Pulmonary artery endothelial cell (primary cell): ENCODE measurements around the gene FICD. TPM values are rescaled to one million over a fixed set of nuclear protein-coding genes. Genes with fewer than 3 reads are reported as not detected.
"Not testable (repeated sequence)": the region's sequence is repeated elsewhere in the genome, so short reads cannot be mapped to it uniquely, and the experiment has no call there.

Experiments
- DNase-seq: peaks from one replicate; pipeline ENCODE4 v3.0.0-alpha.2; 2011; ENCODE audit warnings: low read depth, low spot score
- total RNA-seq: library from RNA; depleted of rRNA; stranded (reverse); fragments of >200 nt; gene quantifications from 2 replicates; pipeline ENCODE4 v1.2.3, GENCODE V29; 2014

Gene FICD
- total RNA-seq, 1 donor from 2014 or later, result 8.2 TPM

- DNase-seq, result no peak
Observed at GRCh38 chr12:108531929-108532848, 17.1 kb downstream of the FICD start.

- DNase-seq, result no peak
Observed at GRCh38 chr12:108538146-108538545, 23.1 kb downstream of the FICD start.

- DNase-seq, result no peak
Observed at GRCh38 chr12:108538616-108539195, 23.6 kb downstream of the FICD start.

- DNase-seq, result no peak
Observed at GRCh38 chr12:108542320-108542719, 27.2 kb downstream of the FICD start.

- DNase-seq, result no peak
Observed at GRCh38 chr12:108543652-108544051, 28.6 kb downstream of the FICD start.

GRCh38 chr12:108547686-108548085 lies 32.6 kb downstream of the FICD start:
- no peak for DNase-seq

GRCh38 chr12:108548954-108549521 lies 34.0 kb downstream of the FICD start:
- no peak for DNase-seq

- no peak for DNase-seq
Observed at GRCh38 chr12:108551535-108551934, 36.5 kb downstream of the FICD start.

GRCh38 chr12:108553799-108554198 lies 38.7 kb downstream of the FICD start:
- no peak for DNase-seq

GRCh38 chr12:108555383-108555782 lies 40.3 kb downstream of the FICD start:
- not testable (repeated sequence) for DNase-seq

GRCh38 chr12:108559007-108559655 lies 44.1 kb downstream of the FICD start:
- DNase-seq, result no peak

- DNase-seq, result no peak
Observed at GRCh38 chr12:108559748-108560147, 44.7 kb downstream of the FICD start.

- no peak for DNase-seq
Observed at GRCh38 chr12:108560321-108560721, 45.2 kb downstream of the FICD start.

- DNase-seq, result peak; percentile 55
Observed at GRCh38 chr12:108560752-108561719, 46.0 kb downstream of the FICD start, which contains the start of gene SART3. TSS of gene SART3 (minus strand) at chr12:108561173. CDS start at chr12:108561154, 19 bp downstream.

GRCh38 chr12:108561852-108562347 lies 46.8 kb downstream of the FICD start:
- DNase-seq, result no peak

GRCh38 chr12:108562348-108563135 lies 47.5 kb downstream of the FICD start, which contains the start of gene ISCU:
TSS of gene ISCU (plus strand) at chr12:108562596. CDS start at chr12:108562623, 27 bp downstream.
- peak; percentile 85 for DNase-seq

GRCh38 chr12:108563136-108563803 lies 48.2 kb downstream of the FICD start:
- peak; percentile 62 for DNase-seq

GRCh38 chr12:108563804-108564151 lies 48.7 kb downstream of the FICD start:
- DNase-seq, result no peak

GRCh38 chr12:108564724-108565123 lies 49.6 kb downstream of the FICD start:
- no peak for DNase-seq
